Ovary (tissue), 3 donors: ENCODE measurements around the gene IMMT.

Source experiments
- EP300 ChIP-seq: sonication (generic); formaldehyde crosslinking; IDR thresholded peaks from one replicate; pipeline ENCODE4 v1.6.1; 2017; ENCODE audit warnings: antibody characterized with exemption
- POLR2A ChIP-seq: fragments of 450-650 bp; IDR thresholded peaks from one replicate; pipeline ENCODE4 v1.6.1; 2017; ENCODE audit warnings: antibody characterized with exemption, mild to moderate bottlenecking, moderate library complexity
- TF ChIP-seq, protein P1 (sequence below), 3 donors: fragments of 450-650 bp in 2 of 3; fragments of 200-600 bp in 1 of 3; IDR thresholded peaks; one replicate each; pipeline versions ENCODE4 v1.5.1 to v1.8.0; 2016 to 2022; ENCODE audit warnings: antibody characterized with exemption in 3 of 3, mild to moderate bottlenecking in 1 of 3
- donor health status: DM: no; HTN: no; CAD: no.

DNA sequence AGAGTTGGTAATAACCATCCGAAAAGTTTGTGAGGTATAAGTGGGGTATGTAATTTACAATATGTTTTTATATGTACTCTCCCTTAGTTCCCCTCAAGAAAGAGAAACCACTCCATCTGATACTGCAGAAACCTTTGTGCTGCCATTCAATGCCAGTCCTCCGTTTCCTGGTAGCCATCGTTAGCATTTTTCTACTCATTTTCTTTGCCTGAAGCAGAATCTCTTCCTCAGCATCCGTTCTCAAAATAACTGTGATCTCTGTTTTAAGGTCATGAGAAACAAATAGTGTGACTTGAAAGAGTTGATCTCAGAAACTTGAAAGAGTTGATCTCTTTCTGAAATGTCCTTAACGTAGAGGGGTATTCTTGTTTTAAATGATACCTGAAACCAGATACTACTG is 88.2 kb downstream of the IMMT start:
- TF ChIP-seq POLR2A (no peak), EP300 (no peak)
- TF ChIP-seq, protein P1, sequence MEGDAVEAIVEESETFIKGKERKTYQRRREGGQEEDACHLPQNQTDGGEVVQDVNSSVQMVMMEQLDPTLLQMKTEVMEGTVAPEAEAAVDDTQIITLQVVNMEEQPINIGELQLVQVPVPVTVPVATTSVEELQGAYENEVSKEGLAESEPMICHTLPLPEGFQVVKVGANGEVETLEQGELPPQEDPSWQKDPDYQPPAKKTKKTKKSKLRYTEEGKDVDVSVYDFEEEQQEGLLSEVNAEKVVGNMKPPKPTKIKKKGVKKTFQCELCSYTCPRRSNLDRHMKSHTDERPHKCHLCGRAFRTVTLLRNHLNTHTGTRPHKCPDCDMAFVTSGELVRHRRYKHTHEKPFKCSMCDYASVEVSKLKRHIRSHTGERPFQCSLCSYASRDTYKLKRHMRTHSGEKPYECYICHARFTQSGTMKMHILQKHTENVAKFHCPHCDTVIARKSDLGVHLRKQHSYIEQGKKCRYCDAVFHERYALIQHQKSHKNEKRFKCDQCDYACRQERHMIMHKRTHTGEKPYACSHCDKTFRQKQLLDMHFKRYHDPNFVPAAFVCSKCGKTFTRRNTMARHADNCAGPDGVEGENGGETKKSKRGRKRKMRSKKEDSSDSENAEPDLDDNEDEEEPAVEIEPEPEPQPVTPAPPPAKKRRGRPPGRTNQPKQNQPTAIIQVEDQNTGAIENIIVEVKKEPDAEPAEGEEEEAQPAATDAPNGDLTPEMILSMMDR (IDR thresholded peaks at IDR 0.05): no peak
